Tibial artery (tissue), 4 donors: ENCODE data around the gene HOXA5.

Experiments used
- DNase-seq, 2 donors: peaks; one replicate each; pipeline ENCODE4 v3.0.0-alpha.2; 2019
- H3K27ac ChIP-seq, 2 donors: fragments of 200-600 bp; sonication (generic) in 1 of 2; 1 replicate in 1 of 2; 2 replicates in 1 of 2; pipeline ENCODE4 v1.5.1; 2018 to 2019; ENCODE audit warnings: mild to moderate bottlenecking in 1 of 2
- H3K27me3 ChIP-seq, 2 donors: fragments of 200-600 bp; sonication (generic) in 1 of 2; one replicate each; pipeline versions ENCODE4 v1.5.1 to v1.6.0; 2016 to 2019
- H3K36me3 ChIP-seq, 3 donors: fragments of 200-600 bp; sonication (generic) in 2 of 3; one replicate each; pipeline ENCODE4 v1.5.1; 2016 to 2019; ENCODE audit warnings: mild to moderate bottlenecking in 2 of 3
- H3K4me1 ChIP-seq, 4 donors: fragments of 200-600 bp; sonication (generic) in 2 of 4; 1 replicate in 3 of 4; 2 replicates in 1 of 4; pipeline ENCODE4 v1.5.1; 2016 to 2019
- H3K4me3 ChIP-seq, 2 donors: fragments of 200-600 bp; sonication (generic) in 1 of 2; 1 replicate in 1 of 2; 2 replicates in 1 of 2; pipeline ENCODE4 v1.5.1; 2018 to 2019; ENCODE audit warnings: mild to moderate bottlenecking in 2 of 2
- H3K9me3 ChIP-seq, 3 donors: fragments of 200-600 bp; sonication (generic) in 1 of 3; one replicate each; pipeline ENCODE4 v1.5.1; 2016 to 2019
- intact Hi-C: fragments of 100-400 bp; cut with DNase I; formaldehyde crosslinking; loops from one replicate; pipeline ENCODE4 v1.15.0; 2023; ENCODE audit warnings: low total_unique reads
- TF ChIP-seq, protein P1 (sequence below), 2 experiments: fragments of 200-600 bp in 1 of 2; fragments of 450-650 bp in 1 of 2; IDR thresholded peaks; one replicate each; pipeline ENCODE4 v1.5.1; 2017 to 2019; ENCODE audit warnings: antibody characterized with exemption in 2 of 2, mild to moderate bottlenecking in 1 of 2, moderate library complexity in 1 of 2

HOXA5 gene

DNA sequence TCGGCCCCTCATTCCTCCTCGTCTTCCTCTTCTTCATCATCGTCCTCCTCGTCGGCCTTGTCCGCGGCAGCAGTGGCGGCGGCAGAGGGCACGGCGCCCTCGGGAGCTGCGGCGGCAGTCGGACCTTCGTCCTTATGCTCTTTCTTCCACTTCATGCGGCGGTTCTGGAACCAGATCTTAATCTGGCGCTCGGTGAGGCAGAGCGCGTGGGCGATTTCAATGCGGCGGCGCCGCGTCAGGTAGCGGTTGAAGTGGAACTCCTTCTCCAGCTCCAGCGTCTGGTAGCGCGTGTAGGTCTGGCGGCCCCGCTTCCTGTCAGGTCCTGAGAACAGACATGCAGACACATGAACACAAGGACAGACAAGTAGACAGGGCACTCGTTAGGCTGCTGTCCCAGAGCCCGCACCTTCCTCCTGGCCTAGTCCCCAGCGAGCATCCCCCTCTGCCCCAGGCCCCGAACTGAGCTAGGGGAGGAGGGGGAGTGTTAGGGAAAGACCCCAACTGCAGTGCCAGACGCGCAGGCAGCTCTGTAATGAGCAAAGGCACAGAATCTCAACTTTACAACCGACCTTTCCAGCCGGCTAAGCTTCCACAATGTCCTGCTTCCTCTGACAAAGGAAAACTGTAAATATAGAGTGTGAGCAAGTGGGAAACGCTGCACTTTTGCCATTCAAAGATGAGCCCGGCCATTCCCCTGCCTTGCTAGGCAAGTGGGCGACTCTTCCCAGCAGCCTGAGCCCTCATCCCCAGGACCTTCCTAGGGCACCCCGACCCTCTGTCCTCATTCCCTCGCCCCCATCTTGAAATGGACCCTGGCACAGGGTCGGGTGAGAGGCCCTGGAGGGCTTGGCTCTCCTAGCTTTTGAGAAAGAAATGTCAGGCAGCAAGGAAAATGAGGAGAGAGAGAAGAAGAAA is 11.7 kb upstream of the HOXA5 start:
- Histone ChIP-seq H3K9me3 (no peaks in the 10 kb centered on the region), H3K27ac (peak overlapping the region; percentile 78 to 84), H3K4me3 (peak overlapping the region; percentile 62 to 75), H3K36me3 (no peaks in the 10 kb centered on the region), H3K27me3 (no peaks in the 10 kb centered on the region), H3K4me1 (peaks cover 0 to 35% (median 26%) of the 10 kb centered on the region in 4 donors)
- TF ChIP-seq, protein P1, sequence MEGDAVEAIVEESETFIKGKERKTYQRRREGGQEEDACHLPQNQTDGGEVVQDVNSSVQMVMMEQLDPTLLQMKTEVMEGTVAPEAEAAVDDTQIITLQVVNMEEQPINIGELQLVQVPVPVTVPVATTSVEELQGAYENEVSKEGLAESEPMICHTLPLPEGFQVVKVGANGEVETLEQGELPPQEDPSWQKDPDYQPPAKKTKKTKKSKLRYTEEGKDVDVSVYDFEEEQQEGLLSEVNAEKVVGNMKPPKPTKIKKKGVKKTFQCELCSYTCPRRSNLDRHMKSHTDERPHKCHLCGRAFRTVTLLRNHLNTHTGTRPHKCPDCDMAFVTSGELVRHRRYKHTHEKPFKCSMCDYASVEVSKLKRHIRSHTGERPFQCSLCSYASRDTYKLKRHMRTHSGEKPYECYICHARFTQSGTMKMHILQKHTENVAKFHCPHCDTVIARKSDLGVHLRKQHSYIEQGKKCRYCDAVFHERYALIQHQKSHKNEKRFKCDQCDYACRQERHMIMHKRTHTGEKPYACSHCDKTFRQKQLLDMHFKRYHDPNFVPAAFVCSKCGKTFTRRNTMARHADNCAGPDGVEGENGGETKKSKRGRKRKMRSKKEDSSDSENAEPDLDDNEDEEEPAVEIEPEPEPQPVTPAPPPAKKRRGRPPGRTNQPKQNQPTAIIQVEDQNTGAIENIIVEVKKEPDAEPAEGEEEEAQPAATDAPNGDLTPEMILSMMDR (IDR thresholded peaks at IDR 0.05): no peak
- no peak for DNase-seq
- intact Hi-C loops: loop anchor here (5.0 kb wide), 1 partner anchor 293 kb away; the partner anchor contains the start of gene SKAP2

DNA sequence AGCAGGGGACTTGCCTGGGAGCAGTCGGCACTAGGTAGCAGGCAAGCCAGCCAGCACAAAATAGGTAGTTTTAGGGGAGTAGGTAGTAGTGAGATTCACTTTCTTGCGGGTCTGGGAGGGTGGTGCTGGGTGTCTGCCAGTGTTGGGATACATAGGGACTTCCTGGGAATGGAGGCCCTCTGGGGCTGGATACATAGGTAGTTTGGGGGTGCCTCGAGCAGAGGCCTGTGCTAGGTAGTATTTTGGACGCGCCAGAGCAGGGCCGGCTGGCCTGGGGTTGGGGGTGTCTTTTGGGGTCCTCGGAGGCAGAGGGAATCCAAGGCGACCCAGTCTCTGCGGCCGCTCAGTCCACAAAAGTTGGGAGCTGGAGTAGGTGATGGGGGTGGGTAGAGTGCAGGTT is 10.9 kb upstream of the HOXA5 start:
- intact Hi-C loops: no loop called here
- TF ChIP-seq, protein P1 (IDR thresholded peaks at IDR 0.05): no peak
- H3K27ac ChIP-seq: peak overlapping the region in 1 of 2 donors; percentile 84
- H3K4me1 ChIP-seq: peaks cover under 1 to 40% (median 32%) of the 10 kb centered on the region in 4 donors
- DNase-seq: peak in 1 of 2 donors; percentile 60
- H3K27me3 ChIP-seq: no peaks in the 10 kb centered on the region
- H3K36me3 ChIP-seq: no peaks in the 10 kb centered on the region
- H3K4me3 ChIP-seq: no peak overlapping the region
- H3K9me3 ChIP-seq: no peaks in the 10 kb centered on the region

GRCh38 chr7:27153526-27153925 is 10.0 kb upstream of the HOXA5 start:
- Histone ChIP-seq H3K4me3 (no peak overlapping the region), H3K9me3 (no peaks in the 10 kb centered on the region), H3K4me1 (peaks cover 9 to 47% (median 40%) of the 10 kb centered on the region in 4 donors), H3K36me3 (no peaks in the 10 kb centered on the region), H3K27me3 (no peaks in the 10 kb centered on the region), H3K27ac (peak overlapping the region; percentile 94 to 95)
- no peak for DNase-seq
- intact Hi-C loops: no loop called here
- TF ChIP-seq, protein P1 (IDR thresholded peaks at IDR 0.05): no peak

DNA sequence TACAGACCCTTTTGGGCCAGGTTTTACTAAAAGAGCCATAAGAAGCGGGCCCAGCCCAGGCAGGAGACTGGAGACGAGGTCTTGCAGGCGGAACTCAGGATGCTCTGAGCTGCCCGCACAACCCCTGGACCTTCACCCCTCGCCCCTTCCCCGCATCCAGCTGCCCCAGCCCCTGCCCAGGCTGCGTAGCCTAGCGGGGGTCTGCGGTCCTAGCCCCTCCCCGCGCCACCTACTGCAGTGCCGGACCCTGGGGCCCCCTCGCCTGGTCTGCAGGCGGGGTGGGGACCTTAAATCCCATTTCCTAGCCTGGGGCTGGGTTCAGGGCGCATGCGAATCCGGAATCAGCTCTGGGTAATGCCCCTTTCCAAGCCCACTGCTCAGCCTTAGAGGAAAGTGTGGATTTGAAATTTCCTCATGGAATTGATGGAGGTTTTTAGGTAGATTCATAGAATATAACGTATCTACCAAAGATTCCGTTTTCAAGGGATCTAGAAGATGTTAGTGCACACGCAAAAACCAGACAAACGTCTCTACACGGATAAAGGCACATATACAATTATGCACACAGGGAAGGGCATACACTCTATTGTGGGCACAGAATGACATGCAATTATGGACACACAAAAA is 9.4 kb upstream of the HOXA5 start:
- DNase-seq: no peak
- no peaks in the 10 kb centered on the region for H3K36me3 ChIP-seq
- intact Hi-C loops: no loop called here
- H3K4me3 ChIP-seq: peak overlapping the region; percentile 66 to 78
- no peaks in the 10 kb centered on the region for H3K27me3 ChIP-seq
- TF ChIP-seq, protein P1 (IDR thresholded peaks at IDR 0.05): no peak
- H3K9me3 ChIP-seq: no peaks in the 10 kb centered on the region
- H3K4me1 ChIP-seq: peaks cover 10 to 52% (median 45%) of the 10 kb centered on the region in 4 donors
- H3K27ac ChIP-seq: peak overlapping the region; percentile 94 to 95

- no peaks in the 10 kb centered on the region for H3K27me3 ChIP-seq
- peak; percentile 78 to 90 for DNase-seq
Measured at GRCh38 chr7:27151931-27152815, 8.7 kb upstream of the HOXA5 start, which contains the start of gene HOXA3. HOXA3 (minus strand) TSS chr7:27152583; CDS start chr7:27110640, 41,943 bp downstream.

More at GRCh38 chr7:27151931-27152815, 8.7 kb upstream of the HOXA5 start, which contains the start of gene HOXA3:
- peaks cover 10 to 59% (median 50%) of the 10 kb centered on the region in 4 donors for H3K4me1 ChIP-seq
- no peaks in the 10 kb centered on the region for H3K36me3 ChIP-seq
- intact Hi-C loops: no loop called here
- H3K27ac ChIP-seq: peak within 1 kb of the TSS; percentile 94 to 95
- TF ChIP-seq, protein P1 (IDR thresholded peaks at IDR 0.05): no peak
- peak within 1 kb of the TSS; percentile 66 to 78 for H3K4me3 ChIP-seq
- H3K9me3 ChIP-seq: no peaks in the 10 kb centered on the region
